K562 (cell line): ENCODE measurements around the gene MYO3B. TPM values are rescaled to one million over a fixed set of nuclear protein-coding genes. Genes with fewer than 3 reads are reported as not detected.
A peak's percentile ranks its signal among the peaks of the same experiment; 100 is the strongest.

Experiments used
- ATAC-seq: fragments of 200-7000 bp; cut with Tn5 transposase; 3 replicates; pipeline ENCODE4 v1.9.1; 2020; ENCODE audit warnings: moderate library complexity
- BruUV-seq: library from RNA; stranded (reverse); fragments of 400-500 nt; replicated peaks from 2 replicates; lab custom pipeline; 2021; lab: Mats Ljungman, UMichigan
- CTCF ChIA-PET: fragments of 300-600 bp; formaldehyde crosslinking; extraction: SDS; loops from one replicate; lab custom pipeline; 2021; ENCODE audit warnings: low intra/inter-chr PET ratio; lab: Yijun Ruan, JAX
- POLR2A ChIA-PET: fragments of 300-600, 350-650 bp; sonication (Branson Sonifier 250); formaldehyde crosslinking; extraction: SDS; loops from one replicate; lab custom pipeline; 2021; ENCODE audit warnings: antibody characterized with exemption, inconsistent platforms; lab: Yijun Ruan, JAX
- DNase-seq, 4 experiments: peaks; one replicate each; pipeline versions ENCODE4 v3.0.0 to v3.0.0-alpha.2; 2011 to 2018; ENCODE audit warnings: low spot score in 3 of 4, mixed read lengths in 3 of 4; ENCODE audit errors: extremely low read depth in 1 of 4
- FAIRE-seq: peaks from 2 replicates; lab custom pipeline; 2011; peaks lifted over from hg19 to GRCh38; lab: Jason Lieb, UNC
- H2AFZ ChIP-seq: 2 replicates; pipeline ENCODE4 v1.6.0; 2011; ENCODE audit warnings: low read depth, low read length, control low read depth, inconsistent platforms
- H3K27ac ChIP-seq: fragments of 200-600 bp; 3 replicates; pipeline ENCODE4 v1.8.0; 2011; ENCODE audit warnings: low read depth, mild to moderate bottlenecking, control low read depth, inconsistent platforms, low read length, moderate library complexity, mixed read lengths; ENCODE audit errors: extremely low read depth
- H3K27me3 ChIP-seq, 2 experiments: fragments of 300-600 bp in 1 of 2; 2 replicates in 1 of 2; 3 replicates in 1 of 2; pipeline versions ENCODE4 v1.6.0 to v1.8.0; 2011; ENCODE audit warnings: inconsistent platforms in 2 of 2, low read length in 2 of 2, mild to moderate bottlenecking in 1 of 2, mixed read lengths in 1 of 2, moderate library complexity in 1 of 2; ENCODE audit not compliant: control insufficient read depth in 2 of 2, insufficient read depth in 2 of 2
- H3K36me3 ChIP-seq: fragments of 300-600 bp; 3 replicates; pipeline ENCODE4 v1.8.0; 2011; ENCODE audit warnings: mild to moderate bottlenecking, low read length, inconsistent platforms; ENCODE audit not compliant: control insufficient read depth, insufficient read depth
- H3K4me1 ChIP-seq, 2 experiments: fragments of 200-600 bp in 1 of 2; replicated peaks in 1 of 2; 2 replicates in 1 of 2; 3 replicates in 1 of 2; pipeline versions ENCODE4 v1.5.1 to v1.8.0; 2011; ENCODE audit warnings: inconsistent platforms in 2 of 2, low read length in 2 of 2, mild to moderate bottlenecking in 1 of 2, mixed read lengths in 1 of 2, moderate library complexity in 1 of 2; ENCODE audit not compliant: control insufficient read depth in 2 of 2, insufficient read depth in 2 of 2
- H3K4me2 ChIP-seq: 2 replicates; pipeline ENCODE4 v1.6.1; 2011; ENCODE audit warnings: low read length, control low read depth, inconsistent platforms, mixed read lengths; ENCODE audit not compliant: insufficient read depth
- H3K4me3 ChIP-seq: fragments of 200-600 bp; sonication (generic), shearing (Covaris generic); 2 replicates; pipeline ENCODE4 v1.5.1; 2016; ENCODE audit warnings: control low read depth, inconsistent platforms
- H3K79me2 ChIP-seq: fragments of 200-600 bp; 3 replicates; pipeline ENCODE4 v1.8.0; 2011; ENCODE audit warnings: low read length, inconsistent platforms; ENCODE audit not compliant: control insufficient read depth, insufficient read depth
- H3K9ac ChIP-seq, 2 experiments: 2 replicates each; pipeline versions ENCODE4 v1.6.0 to v1.6.1; 2011; ENCODE audit warnings: low read depth in 2 of 2, low read length in 2 of 2, control low read depth in 1 of 2, inconsistent platforms in 1 of 2, mild to moderate bottlenecking in 1 of 2, mixed read lengths in 1 of 2; ENCODE audit not compliant: insufficient read depth in 1 of 2
- H3K9me1 ChIP-seq: one replicate; pipeline ENCODE4 v1.6.0; 2011; ENCODE audit warnings: inconsistent platforms, mild to moderate bottlenecking, low read length, moderate library complexity; ENCODE audit not compliant: control insufficient read depth, insufficient read depth
- H3K9me3 ChIP-seq: replicated peaks from 2 replicates; pipeline ENCODE4 v1.5.1; 2011; ENCODE audit warnings: low read depth, low read length, inconsistent platforms; ENCODE audit not compliant: control insufficient read depth, insufficient read depth
- H4K20me1 ChIP-seq: replicated peaks from 2 replicates; pipeline ENCODE4 v1.6.1; 2011; ENCODE audit warnings: low read length, inconsistent platforms, mixed read lengths; ENCODE audit not compliant: control insufficient read depth, insufficient read depth
- C11orf30 ChIP-seq: fragments of 450-650 bp; IDR thresholded peaks from 2 replicates; pipeline ENCODE4 v1.6.1; 2016; ENCODE audit warnings: low read depth, mild to moderate bottlenecking
- CREBBP ChIP-seq: IDR thresholded peaks from one replicate; pipeline ENCODE4 v1.6.1; 2012; ENCODE audit warnings: low read depth, mild to moderate bottlenecking, control low read depth, inconsistent platforms, low read length
- IRF1 ChIP-seq: sonication (generic); formaldehyde crosslinking; IDR thresholded peaks from 2 replicates; pipeline ENCODE4 v1.8.0; 2022; ENCODE audit warnings: missing genetic modification reagents, mild to moderate bottlenecking, borderline replicate concordance
- MAFF ChIP-seq: IDR thresholded peaks from 2 replicates; pipeline ENCODE4 v1.6.1; 2012; ENCODE audit warnings: low read length, improper control_type of control experiment
- MAFG ChIP-seq: fragments of 450-650 bp; conservative IDR thresholded peaks from 2 replicates; pipeline ENCODE4 v1.6.1; 2016; ENCODE audit warnings: missing genetic modification characterization, missing compliant biosample characterization
- NFE2 ChIP-seq: IDR thresholded peaks from 2 replicates; pipeline ENCODE4 v1.6.1; 2014; ENCODE audit warnings: antibody characterized with exemption, low read depth
- SMARCA4 ChIP-seq: fragments of 450-650 bp; IDR thresholded peaks from 2 replicates; pipeline ENCODE4 v1.6.1; 2016
- ZNF316 ChIP-seq: fragments of 450-650 bp; IDR thresholded peaks from 2 replicates; pipeline ENCODE4 v1.6.1; 2016
- WGBS: fragments of 100-300 bp; shearing (Covaris generic); methylation state at CpG from one replicate; pipeline ENCODE4 v1.1.6; 2016; ENCODE audit warnings: low coverage, mixed read lengths; ENCODE audit not compliant: insufficient coverage; ENCODE audit errors: missing lambda C conversion rate; 5-methylcytosine and 5-hydroxymethylcytosine counted together
- in situ Hi-C: fragments of 300-500 bp; cut with MboI; formaldehyde crosslinking; loops from 4 replicates; pipeline ENCODE4 v1.15.0; 2018; ENCODE audit warnings: inconsistent platforms, mixed read lengths
- intact Hi-C: fragments of 100-400 bp; cut with micrococcal nuclease; formaldehyde crosslinking; loops from 2 replicates; pipeline ENCODE4 v1.14.2; 2022
- polyA plus RNA-seq, 8 experiments: library from polyadenylated mRNA; depleted of rRNA in 4 of 8; stranded (reverse) in 5 of 8; unstranded in 3 of 8; fragments of >200 nt; fragmentation: Nextera tagmentation in 2 of 8; fragmentation: Illumina TruSeq in 1 of 8; extraction: Ambion mirVana in 2 of 8; extraction: Trizol in 1 of 8; gene quantifications; 2 replicates each; pipeline versions ENCODE4 v1.2.1 to v1.2.3, GENCODE V29; 2011 to 2014; ENCODE audit warnings: inconsistent platforms in 1 of 8, missing spikeins in 1 of 8
- total RNA-seq, 7 experiments: library from RNA; depleted of rRNA in 6 of 7; stranded (reverse); fragments of >200 nt in 6 of 7; fragmentation: Illumina TruSeq in 2 of 7; extraction: Trizol in 2 of 7; gene quantifications; 2 replicates each; pipeline versions ENCODE4 v1.2.1 to v1.2.3, GENCODE V29; 2011 to 2021; ENCODE audit warnings: low replicate concordance in 1 of 7

The MYO3B gene
- total and polyA plus RNA-seq, 9 of the 15 experiments (the other 6 are each of a cell fraction or from before 2014, with no cell fraction given): 2.7 to 6.5 (median 3.6) TPM

- intact Hi-C loops (no loop called here), in situ Hi-C loops (no loop called here)
- H3K36me3 ChIP-seq: no peaks in the 10 kb centered on the region
- no peak overlapping the region for H3K9ac ChIP-seq
- H3K27ac ChIP-seq: no peak overlapping the region
- WGBS: 18% methylated on average over 3 of the region's 3 CpGs
- no peak overlapping the region for H3K4me3 ChIP-seq
- DNase-seq (no peak), ATAC-seq (no peak), FAIRE-seq (no peak)
- POLR2A ChIA-PET: interaction anchor here (1.6 to 2.0 kb wide), 2 partner anchors 12 to 22 kb away, joined by 4 to 8 read pairs; no protein-coding TSS in a partner anchor
- CTCF ChIA-PET: no interaction called here
- H3K4me2 ChIP-seq: no peak overlapping the region
- peaks cover 0 to 4% of the 10 kb centered on the region in 2 experiments; a peak in 1 of 5 replicates for H3K27me3 ChIP-seq
- H3K4me1 ChIP-seq: no peaks in the 10 kb centered on the region
- no peaks in the 10 kb centered on the region for H3K9me3 ChIP-seq
- H4K20me1 ChIP-seq: no peaks in the 10 kb centered on the region
- no TSS peak for BruUV-seq
- no peak overlapping the region for H2AFZ ChIP-seq
- no peak for TF ChIP-seq SMARCA4
- TF ChIP-seq CREBBP: no peak
- TF ChIP-seq NFE2: peak; percentile 34; the same call in 1 of the 2 replicates
- TF ChIP-seq MAFG (tag): peak; percentile 75
- peak; percentile 48 for TF ChIP-seq C11orf30
- peak; percentile 38; the same call in 1 of the 2 replicates for TF ChIP-seq ZNF316
- TF ChIP-seq MAFF: peak; percentile 7; the same call in 1 of the 2 replicates
- no peaks in the 10 kb centered on the region for H3K9me1 ChIP-seq
- H3K79me2 ChIP-seq: no peaks in the 10 kb centered on the region
Observed at GRCh38 chr2:170577356-170577755, 399.4 kb downstream of the MYO3B start.

GRCh38 chr2:170578606-170579005 is 400.7 kb downstream of the MYO3B start:
- ChIA-PET CTCF (no interaction called here), POLR2A (interaction anchor here (1.6 kb wide), 1 partner anchor 23 kb away, joined by 8 read pairs; no protein-coding TSS in a partner anchor)
- Histone ChIP-seq H3K9ac (no peak overlapping the region), H3K9me3 (no peaks in the 10 kb centered on the region), H3K79me2 (no peaks in the 10 kb centered on the region), H3K4me1 (no peaks in the 10 kb centered on the region), H3K4me2 (no peak overlapping the region)
- intact Hi-C loops: no loop called here
- in situ Hi-C loops: no loop called here
- no TSS peak for BruUV-seq
- no peak for TF ChIP-seq IRF1
- TF ChIP-seq, all 486 proteins: peak for 0
- H4K20me1 ChIP-seq: no peaks in the 10 kb centered on the region
- DNase-seq (no peak), FAIRE-seq (no peak), ATAC-seq (no peak)
- H3K27me3 ChIP-seq: peaks cover 0 to 4% of the 10 kb centered on the region in 2 experiments; a peak in 1 of 5 replicates
- 40% methylated on average over 10 of the region's 10 CpGs for WGBS
- H3K4me3 ChIP-seq: no peak overlapping the region
- H3K36me3 ChIP-seq: no peaks in the 10 kb centered on the region
- no peaks in the 10 kb centered on the region for H3K9me1 ChIP-seq
- H2AFZ ChIP-seq: peak overlapping the region; percentile 10; the same call in 1 of the 2 replicates
- no peak overlapping the region for H3K27ac ChIP-seq
